ENCODE measurements around the gene SAC3D1. TPM values are rescaled to one million over a fixed set of nuclear protein-coding genes. Genes with fewer than 3 reads are reported as not detected.

Gene SAC3D1
- total and polyA plus RNA-seq, 9 of the 15 experiments (the other 6 are each of a cell fraction or from before 2014, with no cell fraction given) = 0.20 to 35.2 (median 5.8) TPM

GRCh38 chr11:65027213-65028067, 13.6 kb upstream of the SAC3D1 start, which contains the start of gene SNX15 (continued):
- TF ChIP-seq AFF4 (CRISPR knock-in tag; IDR thresholded peaks at IDR 0.05) (peak; percentile 54), THRB (CRISPR knock-in tag; conservative IDR thresholded peaks at IDR 0.05) (no peak), HMGXB4 (CRISPR knock-in tag; IDR thresholded peaks at IDR 0.05) (no peak), ZNF79 (CRISPR knock-in tag; IDR thresholded peaks at IDR 0.05; ENCODE audit: low read depth) (peak; percentile 24; the same call in 1 of the 2 replicates), SMAD3 (CRISPR knock-in tag; conservative IDR thresholded peaks at IDR 0.05) (no peak), ZSCAN32 (CRISPR knock-in tag; IDR thresholded peaks at IDR 0.05) (no peak), VEZF1 (CRISPR knock-in tag; IDR thresholded peaks at IDR 0.05) (peak; percentile 83), PHF20 (IDR thresholded peaks at IDR 0.05; ENCODE audit: partially characterized antibody) (peak; percentile 8), ZBTB12 (CRISPR knock-in tag; IDR thresholded peaks at IDR 0.05) (no peak), BMI1 (IDR thresholded peaks at IDR 0.05; ENCODE audit: low read length) (no peak), FOXP4 (CRISPR knock-in tag; IDR thresholded peaks at IDR 0.05; ENCODE audit: borderline replicate concordance) (peak; percentile 59; the same call in 1 of the 2 replicates)
